ENCODE measurements around the gene FES. TPM values are rescaled to one million over a fixed set of nuclear protein-coding genes. Genes with fewer than 3 reads are reported as not detected.

Gene FES
- polyA plus RNA-seq, 1 donor from 2014 or later, result not detected

DNA sequence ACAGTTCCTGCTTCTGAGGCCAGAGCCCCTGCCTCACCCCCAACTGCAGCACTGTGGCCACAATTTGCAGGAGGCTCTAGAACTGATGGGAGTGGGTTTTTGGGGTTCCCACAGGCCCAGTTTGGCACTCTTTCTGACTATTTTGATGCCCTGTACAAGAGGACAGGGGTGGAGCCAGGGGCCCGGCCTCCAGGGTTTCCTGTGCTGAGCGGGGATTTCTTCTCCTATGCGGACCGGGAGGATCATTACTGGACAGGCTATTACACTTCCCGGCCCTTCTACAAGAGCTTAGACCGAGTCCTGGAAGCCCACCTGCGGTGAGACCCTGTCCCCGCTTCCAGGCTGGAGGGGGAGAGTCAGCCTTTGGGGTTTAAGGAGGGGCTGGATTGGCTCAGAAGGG, 25.7 kb downstream of the FES start:
- H3K27me3 ChIP-seq (ENCODE audit: insufficient read depth, low read depth, low read length), result no peaks in the 10 kb centered on the region
- H3K9me3 ChIP-seq (ENCODE audit: low read length), result no peaks in the 10 kb centered on the region
- H3K36me3 ChIP-seq (ENCODE audit: insufficient read depth, low read length), result peaks cover 7% of the 10 kb centered on the region
- no peak overlapping the region for H3K27ac ChIP-seq (ENCODE audit: low read length)
- H3K9ac ChIP-seq (ENCODE audit: low read length), result no peak overlapping the region
- no peak overlapping the region for H3K4me2 ChIP-seq (ENCODE audit: low read length)
- H2AFZ ChIP-seq (ENCODE audit: low read depth, low read length), result no peak overlapping the region
- TF ChIP-seq CTCF (IDR thresholded peaks at IDR 0.05; ENCODE audit: poor library complexity, severe bottlenecking) (no peak), SMC3 (conservative IDR thresholded peaks at IDR 0.05; ENCODE audit: poor library complexity) (no peak), POLR2AphosphoS5 (IDR thresholded peaks at IDR 0.05) (no peak), MXI1 (conservative IDR thresholded peaks at IDR 0.05; ENCODE audit: poor library complexity, severe bottlenecking) (no peak), EZH2 (IDR thresholded peaks at IDR 0.05; ENCODE audit: borderline replicate concordance, insufficient read depth, low read length, poor library complexity, severe bottlenecking) (no peak), TAF1 (IDR thresholded peaks at IDR 0.05; ENCODE audit: low read depth) (no peak)
- H4K20me1 ChIP-seq (ENCODE audit: insufficient read depth), result no peaks in the 10 kb centered on the region
- H3K4me3 ChIP-seq (ENCODE audit: low read length), result no peak overlapping the region
- no peaks in the 10 kb centered on the region for H3K9me2 ChIP-seq (ENCODE audit: insufficient read depth, low read length)
- no peaks in the 10 kb centered on the region for H3F3A ChIP-seq (ENCODE audit: insufficient read depth, low read length, poor library complexity, severe bottlenecking)
- no peaks in the 10 kb centered on the region for H3K79me2 ChIP-seq (replicated peaks; ENCODE audit: insufficient read depth, low read length)

- TF ChIP-seq EP300 (conservative IDR thresholded peaks at IDR 0.05; ENCODE audit: poor library complexity, severe bottlenecking), result no peak
- TF ChIP-seq SMC3 (conservative IDR thresholded peaks at IDR 0.05; ENCODE audit: poor library complexity), result no peak
- no peak for TF ChIP-seq TAF1 (IDR thresholded peaks at IDR 0.05; ENCODE audit: low read depth)
- no peak for TF ChIP-seq POLR2AphosphoS5 (IDR thresholded peaks at IDR 0.05)
- no peak for TF ChIP-seq EZH2 (IDR thresholded peaks at IDR 0.05; ENCODE audit: borderline replicate concordance, insufficient read depth, low read length, poor library complexity, severe bottlenecking)
- TF ChIP-seq MXI1 (conservative IDR thresholded peaks at IDR 0.05; ENCODE audit: poor library complexity, severe bottlenecking), result no peak
- no peak for TF ChIP-seq CTCF (IDR thresholded peaks at IDR 0.05; ENCODE audit: poor library complexity, severe bottlenecking)
- TF ChIP-seq, protein P1, sequence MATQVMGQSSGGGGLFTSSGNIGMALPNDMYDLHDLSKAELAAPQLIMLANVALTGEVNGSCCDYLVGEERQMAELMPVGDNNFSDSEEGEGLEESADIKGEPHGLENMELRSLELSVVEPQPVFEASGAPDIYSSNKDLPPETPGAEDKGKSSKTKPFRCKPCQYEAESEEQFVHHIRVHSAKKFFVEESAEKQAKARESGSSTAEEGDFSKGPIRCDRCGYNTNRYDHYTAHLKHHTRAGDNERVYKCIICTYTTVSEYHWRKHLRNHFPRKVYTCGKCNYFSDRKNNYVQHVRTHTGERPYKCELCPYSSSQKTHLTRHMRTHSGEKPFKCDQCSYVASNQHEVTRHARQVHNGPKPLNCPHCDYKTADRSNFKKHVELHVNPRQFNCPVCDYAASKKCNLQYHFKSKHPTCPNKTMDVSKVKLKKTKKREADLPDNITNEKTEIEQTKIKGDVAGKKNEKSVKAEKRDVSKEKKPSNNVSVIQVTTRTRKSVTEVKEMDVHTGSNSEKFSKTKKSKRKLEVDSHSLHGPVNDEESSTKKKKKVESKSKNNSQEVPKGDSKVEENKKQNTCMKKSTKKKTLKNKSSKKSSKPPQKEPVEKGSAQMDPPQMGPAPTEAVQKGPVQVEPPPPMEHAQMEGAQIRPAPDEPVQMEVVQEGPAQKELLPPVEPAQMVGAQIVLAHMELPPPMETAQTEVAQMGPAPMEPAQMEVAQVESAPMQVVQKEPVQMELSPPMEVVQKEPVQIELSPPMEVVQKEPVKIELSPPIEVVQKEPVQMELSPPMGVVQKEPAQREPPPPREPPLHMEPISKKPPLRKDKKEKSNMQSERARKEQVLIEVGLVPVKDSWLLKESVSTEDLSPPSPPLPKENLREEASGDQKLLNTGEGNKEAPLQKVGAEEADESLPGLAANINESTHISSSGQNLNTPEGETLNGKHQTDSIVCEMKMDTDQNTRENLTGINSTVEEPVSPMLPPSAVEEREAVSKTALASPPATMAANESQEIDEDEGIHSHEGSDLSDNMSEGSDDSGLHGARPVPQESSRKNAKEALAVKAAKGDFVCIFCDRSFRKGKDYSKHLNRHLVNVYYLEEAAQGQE (IDR thresholded peaks at IDR 0.05; ENCODE audit: borderline replicate concordance), result no peak
- no peak for TF ChIP-seq RAD21 (conservative IDR thresholded peaks at IDR 0.05)
- no peak overlapping the region for H3K9ac ChIP-seq (ENCODE audit: low read length)
- no peaks in the 10 kb centered on the region for H3F3A ChIP-seq (ENCODE audit: insufficient read depth, low read length, poor library complexity, severe bottlenecking)
- no peak overlapping the region for H3K4me3 ChIP-seq (ENCODE audit: low read length)
- H3K4me2 ChIP-seq (ENCODE audit: low read length), result no peak overlapping the region
- H4K20me1 ChIP-seq (ENCODE audit: insufficient read depth), result no peaks in the 10 kb centered on the region
- peaks cover 3% of the 10 kb centered on the region for H3K36me3 ChIP-seq (ENCODE audit: insufficient read depth, low read length)
- no peaks in the 10 kb centered on the region for H3K9me3 ChIP-seq (ENCODE audit: low read length)
- no peak overlapping the region for H2AFZ ChIP-seq (ENCODE audit: low read depth, low read length)
- no peaks in the 10 kb centered on the region for H3K9me2 ChIP-seq (ENCODE audit: insufficient read depth, low read length)
- H3K27me3 ChIP-seq (ENCODE audit: insufficient read depth, low read depth, low read length), result no peaks in the 10 kb centered on the region
- no peaks in the 10 kb centered on the region for H3K79me2 ChIP-seq (replicated peaks; ENCODE audit: insufficient read depth, low read length)
- H3K27ac ChIP-seq (ENCODE audit: low read length), result no peak overlapping the region
Measured at GRCh38 chr15:90910441-90911301, 26.4 kb downstream of the FES start.
